COLO668 (cell line): Measurements from ENCODE around the gene SNX30.
A peak's percentile ranks its signal among the peaks of the same experiment; 100 is the strongest.

Experiments used
- DNase-seq: peaks from one replicate; lab custom pipeline; 2025; ENCODE audit not compliant: unreplicated experiment; lab: John Stamatoyannopoulos, UW

The SNX30 gene

GRCh38 chr9:112780450-112781036, 30.0 kb downstream of the SNX30 start:
- DNase-seq: no peak

GRCh38 chr9:112782218-112782617, 31.7 kb downstream of the SNX30 start:
- no peak for DNase-seq

- peak; percentile 75 for DNase-seq
These were observed 33.0 kb downstream of the SNX30 start for GRCh38 chr9:112783551-112783954.

GRCh38 chr9:112784020-112784785, 33.6 kb downstream of the SNX30 start:
- peak; percentile 55 for DNase-seq

GRCh38 chr9:112785986-112786385, 35.4 kb downstream of the SNX30 start:
- no peak for DNase-seq

GRCh38 chr9:112786829-112787520, 36.4 kb downstream of the SNX30 start:
- no peak for DNase-seq

GRCh38 chr9:112787978-112788377, 37.4 kb downstream of the SNX30 start:
- DNase-seq: no peak

- no peak for DNase-seq
These were observed 38.9 kb downstream of the SNX30 start for GRCh38 chr9:112789473-112789872.

- no peak for DNase-seq
These were observed 39.6 kb downstream of the SNX30 start for GRCh38 chr9:112789891-112790774.

GRCh38 chr9:112792670-112793069, 42.1 kb downstream of the SNX30 start:
- DNase-seq: no peak

GRCh38 chr9:112793213-112793810, 42.8 kb downstream of the SNX30 start:
- DNase-seq: peak; percentile 71

GRCh38 chr9:112794731-112795130, 44.2 kb downstream of the SNX30 start:
- no peak for DNase-seq

- DNase-seq: no peak
These were observed 45.4 kb downstream of the SNX30 start for GRCh38 chr9:112795921-112796320.

GRCh38 chr9:112796485-112796884, 45.9 kb downstream of the SNX30 start:
- no peak for DNase-seq

GRCh38 chr9:112809351-112809848, 58.8 kb downstream of the SNX30 start:
- no peak for DNase-seq

GRCh38 chr9:112809906-112810305, 59.3 kb downstream of the SNX30 start:
- DNase-seq: no peak

- DNase-seq: no peak
These were observed 60.3 kb downstream of the SNX30 start for GRCh38 chr9:112810696-112811490.

- DNase-seq: no peak
These were observed 61.0 kb downstream of the SNX30 start for GRCh38 chr9:112811518-112811917.

- no peak for DNase-seq
These were observed 65.3 kb downstream of the SNX30 start for GRCh38 chr9:112815868-112816267.

- DNase-seq: no peak
These were observed 67.3 kb downstream of the SNX30 start for GRCh38 chr9:112817860-112818203.
